ENCODE data around the gene GPC3. TPM values are rescaled to one million over a fixed set of nuclear protein-coding genes. Genes with fewer than 3 reads are reported as not detected.

The GPC3 gene
- total RNA-seq, 1 donor from 2014 or later = 30.4 TPM

DNA sequence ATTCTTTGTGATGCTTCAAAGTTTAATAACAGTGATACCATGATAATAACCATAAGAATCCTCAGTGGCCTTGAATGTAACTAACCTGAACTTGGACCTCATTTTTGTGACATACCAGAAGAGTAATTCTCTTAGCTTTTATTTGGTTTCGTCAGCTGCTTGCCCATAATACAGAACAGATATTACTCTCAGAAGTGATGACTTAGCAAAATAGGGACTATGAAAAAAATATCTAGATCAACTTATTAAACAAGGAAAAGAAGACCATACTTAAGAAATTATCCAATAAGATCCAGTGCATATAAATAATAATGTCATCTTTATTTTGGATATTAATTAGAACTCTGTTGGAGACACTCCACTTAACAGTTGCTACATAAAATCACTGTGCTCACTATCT, 333.2 kb downstream of the GPC3 start:
- TF ChIP-seq, protein P1, sequence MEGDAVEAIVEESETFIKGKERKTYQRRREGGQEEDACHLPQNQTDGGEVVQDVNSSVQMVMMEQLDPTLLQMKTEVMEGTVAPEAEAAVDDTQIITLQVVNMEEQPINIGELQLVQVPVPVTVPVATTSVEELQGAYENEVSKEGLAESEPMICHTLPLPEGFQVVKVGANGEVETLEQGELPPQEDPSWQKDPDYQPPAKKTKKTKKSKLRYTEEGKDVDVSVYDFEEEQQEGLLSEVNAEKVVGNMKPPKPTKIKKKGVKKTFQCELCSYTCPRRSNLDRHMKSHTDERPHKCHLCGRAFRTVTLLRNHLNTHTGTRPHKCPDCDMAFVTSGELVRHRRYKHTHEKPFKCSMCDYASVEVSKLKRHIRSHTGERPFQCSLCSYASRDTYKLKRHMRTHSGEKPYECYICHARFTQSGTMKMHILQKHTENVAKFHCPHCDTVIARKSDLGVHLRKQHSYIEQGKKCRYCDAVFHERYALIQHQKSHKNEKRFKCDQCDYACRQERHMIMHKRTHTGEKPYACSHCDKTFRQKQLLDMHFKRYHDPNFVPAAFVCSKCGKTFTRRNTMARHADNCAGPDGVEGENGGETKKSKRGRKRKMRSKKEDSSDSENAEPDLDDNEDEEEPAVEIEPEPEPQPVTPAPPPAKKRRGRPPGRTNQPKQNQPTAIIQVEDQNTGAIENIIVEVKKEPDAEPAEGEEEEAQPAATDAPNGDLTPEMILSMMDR (conservative IDR thresholded peaks at IDR 0.05) = no peak
- no peak for DNase-seq (ENCODE audit: low read depth, low spot score)
- H3K4me3 Mint-ChIP-seq = no peak overlapping the region
- no peaks in the 10 kb centered on the region for H3K9me3 Mint-ChIP-seq
- H3K27me3 Mint-ChIP-seq (ENCODE audit: low read depth) = no peaks in the 10 kb centered on the region
- no peak overlapping the region for H3K27ac Mint-ChIP-seq (ENCODE audit: unreplicated experiment)
- no peaks in the 10 kb centered on the region for H3K36me3 Mint-ChIP-seq (ENCODE audit: low read depth)
- H3K4me1 Mint-ChIP-seq = peaks cover 32% of the 10 kb centered on the region

DNA sequence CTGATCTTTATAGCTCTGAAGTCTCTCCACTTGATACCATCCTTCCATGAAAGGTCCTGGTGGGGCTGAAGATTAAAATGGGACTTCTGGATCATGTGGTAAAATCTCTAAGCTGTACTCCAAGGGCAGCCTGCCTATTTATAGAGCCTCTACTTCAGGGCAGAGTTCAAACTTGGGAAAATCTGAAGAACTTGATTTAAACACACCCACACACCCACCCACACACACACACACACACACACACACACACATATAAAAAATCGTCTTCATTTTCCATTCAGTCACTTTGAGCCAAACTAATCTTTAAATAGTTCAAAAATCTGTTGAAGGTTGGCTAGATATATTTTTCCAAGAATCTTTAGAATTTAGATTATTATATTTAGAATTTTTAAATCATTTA, 335.2 kb downstream of the GPC3 start:
- no peak overlapping the region for H3K27ac Mint-ChIP-seq (ENCODE audit: unreplicated experiment)
- H3K9me3 Mint-ChIP-seq = no peaks in the 10 kb centered on the region
- TF ChIP-seq, protein P1 (conservative IDR thresholded peaks at IDR 0.05) = no peak
- H3K4me1 Mint-ChIP-seq = peaks cover 27% of the 10 kb centered on the region
- DNase-seq (ENCODE audit: low read depth, low spot score) = no peak
- H3K27me3 Mint-ChIP-seq (ENCODE audit: low read depth) = no peaks in the 10 kb centered on the region
- no peaks in the 10 kb centered on the region for H3K36me3 Mint-ChIP-seq (ENCODE audit: low read depth)
- no peak overlapping the region for H3K4me3 Mint-ChIP-seq

DNA sequence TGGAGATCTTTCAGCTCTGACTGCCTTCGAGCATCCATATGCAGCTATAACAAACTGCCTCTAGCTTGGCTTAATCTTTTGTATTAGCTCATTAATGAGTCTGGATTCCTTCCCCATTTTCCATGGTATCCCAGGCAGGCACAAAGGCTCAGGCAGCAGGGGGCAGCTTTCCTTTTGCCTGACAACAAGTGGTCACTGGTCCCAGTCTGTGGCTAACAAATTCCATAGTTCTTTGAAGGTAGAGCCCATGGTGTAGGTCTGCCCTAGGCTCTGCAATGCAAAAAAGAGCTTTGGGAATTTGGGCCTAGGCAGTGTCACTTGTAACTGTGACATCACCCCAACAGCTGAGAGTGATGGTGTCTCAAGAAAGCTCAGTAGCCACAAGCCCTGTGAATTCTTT, 335.7 kb downstream of the GPC3 start:
- DNase-seq (ENCODE audit: low read depth, low spot score) = peak; percentile 9
- TF ChIP-seq, protein P1 (conservative IDR thresholded peaks at IDR 0.05) = no peak
- no peaks in the 10 kb centered on the region for H3K27me3 Mint-ChIP-seq (ENCODE audit: low read depth)
- H3K27ac Mint-ChIP-seq (ENCODE audit: unreplicated experiment) = no peak overlapping the region
- H3K4me3 Mint-ChIP-seq = no peak overlapping the region
- H3K36me3 Mint-ChIP-seq (ENCODE audit: low read depth) = no peaks in the 10 kb centered on the region
- peaks cover 27% of the 10 kb centered on the region for H3K4me1 Mint-ChIP-seq
- no peaks in the 10 kb centered on the region for H3K9me3 Mint-ChIP-seq

DNA sequence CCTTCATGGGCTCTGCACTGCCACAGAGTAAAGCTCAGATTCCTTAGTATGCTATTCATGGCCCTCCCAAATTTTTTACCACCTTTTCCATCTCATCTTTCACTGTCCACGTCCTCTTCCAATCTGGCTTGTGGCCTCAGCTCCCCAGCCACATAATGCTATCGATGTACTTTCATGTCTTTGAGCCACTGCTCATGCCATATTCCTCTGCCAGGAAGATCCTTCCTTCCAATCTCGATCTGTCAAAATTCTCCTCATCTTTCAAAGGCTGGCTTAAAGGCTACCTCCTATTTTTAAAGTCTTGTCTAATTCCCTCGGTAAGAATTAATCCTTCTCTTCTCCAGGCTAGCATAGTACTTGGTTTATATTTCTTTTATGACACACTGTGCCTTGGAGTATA, 336.8 kb downstream of the GPC3 start:
- Mint-ChIP-seq H3K27ac (ENCODE audit: unreplicated experiment) (no peak overlapping the region), H3K4me3 (no peak overlapping the region), H3K36me3 (ENCODE audit: low read depth) (no peaks in the 10 kb centered on the region), H3K9me3 (no peaks in the 10 kb centered on the region), H3K4me1 (peaks cover 27% of the 10 kb centered on the region), H3K27me3 (ENCODE audit: low read depth) (no peaks in the 10 kb centered on the region)
- DNase-seq (ENCODE audit: low read depth, low spot score) = no peak
- TF ChIP-seq, protein P1 (conservative IDR thresholded peaks at IDR 0.05) = no peak

DNA sequence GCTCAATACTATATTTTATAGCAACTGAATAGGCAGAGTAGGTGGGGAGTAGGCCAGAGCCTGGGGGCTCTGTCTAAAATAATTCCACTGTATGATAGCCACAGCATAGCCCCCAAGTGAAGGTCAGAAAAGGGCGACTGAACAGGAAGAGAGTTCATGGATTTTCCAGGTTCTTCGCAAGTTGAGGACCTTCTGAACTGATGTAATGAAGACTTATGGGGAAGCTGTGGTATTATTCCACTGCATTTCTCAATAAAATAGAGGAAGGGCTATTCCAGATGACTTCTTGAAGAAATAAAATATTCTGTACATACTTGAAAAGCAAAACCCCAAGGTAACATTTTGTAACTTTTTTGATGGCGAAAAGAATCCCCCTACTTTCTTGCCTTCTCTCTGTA, 338.7 kb downstream of the GPC3 start:
- TF ChIP-seq, protein P1 (conservative IDR thresholded peaks at IDR 0.05) = no peak
- Mint-ChIP-seq H3K27me3 (ENCODE audit: low read depth) (no peaks in the 10 kb centered on the region), H3K4me3 (no peak overlapping the region), H3K9me3 (no peaks in the 10 kb centered on the region), H3K4me1 (peaks cover 32% of the 10 kb centered on the region), H3K27ac (ENCODE audit: unreplicated experiment) (no peak overlapping the region), H3K36me3 (ENCODE audit: low read depth) (no peaks in the 10 kb centered on the region)
- no peak for DNase-seq (ENCODE audit: low read depth, low spot score)
